Mammary epithelial cell (primary cell): ENCODE measurements around the gene CLPTM1.

Experiments used
- EZH2 ChIP-seq: IDR thresholded peaks from 2 replicates; pipeline ENCODE4 v1.6.1; 2012; ENCODE audit warnings: low read length, inconsistent platforms, borderline replicate concordance
- TF ChIP-seq, protein P1 (sequence below), 2 donors: IDR thresholded peaks in 1 of 2; conservative IDR thresholded peaks in 1 of 2; 2 replicates each; pipeline ENCODE4 v1.5.1; 2011 to 2012; ENCODE audit warnings: inconsistent platforms in 2 of 2, low read length in 2 of 2, mild to moderate bottlenecking in 2 of 2, control low read depth in 1 of 2, low read depth in 1 of 2; ENCODE audit not compliant: insufficient read depth in 1 of 2; ENCODE audit errors: extremely low read depth in 1 of 2

DNA sequence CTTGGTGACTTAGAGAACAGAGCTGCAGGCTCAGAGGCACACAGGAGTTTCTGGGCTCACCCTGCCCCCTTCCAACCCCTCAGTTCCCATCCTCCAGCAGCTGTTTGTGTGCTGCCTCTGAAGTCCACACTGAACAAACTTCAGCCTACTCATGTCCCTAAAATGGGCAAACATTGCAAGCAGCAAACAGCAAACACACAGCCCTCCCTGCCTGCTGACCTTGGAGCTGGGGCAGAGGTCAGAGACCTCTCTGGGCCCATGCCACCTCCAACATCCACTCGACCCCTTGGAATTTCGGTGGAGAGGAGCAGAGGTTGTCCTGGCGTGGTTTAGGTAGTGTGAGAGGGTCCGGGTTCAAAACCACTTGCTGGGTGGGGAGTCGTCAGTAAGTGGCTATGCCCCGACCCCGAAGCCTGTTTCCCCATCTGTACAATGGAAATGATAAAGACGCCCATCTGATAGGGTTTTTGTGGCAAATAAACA, 30.9 kb upstream of the CLPTM1 start:
- TF ChIP-seq, protein P1, sequence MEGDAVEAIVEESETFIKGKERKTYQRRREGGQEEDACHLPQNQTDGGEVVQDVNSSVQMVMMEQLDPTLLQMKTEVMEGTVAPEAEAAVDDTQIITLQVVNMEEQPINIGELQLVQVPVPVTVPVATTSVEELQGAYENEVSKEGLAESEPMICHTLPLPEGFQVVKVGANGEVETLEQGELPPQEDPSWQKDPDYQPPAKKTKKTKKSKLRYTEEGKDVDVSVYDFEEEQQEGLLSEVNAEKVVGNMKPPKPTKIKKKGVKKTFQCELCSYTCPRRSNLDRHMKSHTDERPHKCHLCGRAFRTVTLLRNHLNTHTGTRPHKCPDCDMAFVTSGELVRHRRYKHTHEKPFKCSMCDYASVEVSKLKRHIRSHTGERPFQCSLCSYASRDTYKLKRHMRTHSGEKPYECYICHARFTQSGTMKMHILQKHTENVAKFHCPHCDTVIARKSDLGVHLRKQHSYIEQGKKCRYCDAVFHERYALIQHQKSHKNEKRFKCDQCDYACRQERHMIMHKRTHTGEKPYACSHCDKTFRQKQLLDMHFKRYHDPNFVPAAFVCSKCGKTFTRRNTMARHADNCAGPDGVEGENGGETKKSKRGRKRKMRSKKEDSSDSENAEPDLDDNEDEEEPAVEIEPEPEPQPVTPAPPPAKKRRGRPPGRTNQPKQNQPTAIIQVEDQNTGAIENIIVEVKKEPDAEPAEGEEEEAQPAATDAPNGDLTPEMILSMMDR (conservative IDR thresholded peaks at IDR 0.05 in 1 of 2, IDR thresholded peaks at IDR 0.05 in 1 of 2; ENCODE audit: extremely low read depth in 1 of 2, insufficient read depth in 1 of 2, low read depth in 1 of 2, low read length in 2 of 2), result no peak
- no peak for TF ChIP-seq EZH2
